HG03108 (cell line): ENCODE measurements around the gene E2F6.
"Not testable (repeated sequence)": the region's sequence is repeated elsewhere in the genome, so short reads cannot be mapped to it uniquely, and the experiment has no call there.

Source experiments
- ATAC-seq: cut with Tn5 transposase; IDR thresholded peaks from one replicate; pipeline ENCODE4 v1.9.1; 2021; ENCODE audit warnings: moderate library complexity; ENCODE audit not compliant: unreplicated experiment

Gene E2F6

DNA sequence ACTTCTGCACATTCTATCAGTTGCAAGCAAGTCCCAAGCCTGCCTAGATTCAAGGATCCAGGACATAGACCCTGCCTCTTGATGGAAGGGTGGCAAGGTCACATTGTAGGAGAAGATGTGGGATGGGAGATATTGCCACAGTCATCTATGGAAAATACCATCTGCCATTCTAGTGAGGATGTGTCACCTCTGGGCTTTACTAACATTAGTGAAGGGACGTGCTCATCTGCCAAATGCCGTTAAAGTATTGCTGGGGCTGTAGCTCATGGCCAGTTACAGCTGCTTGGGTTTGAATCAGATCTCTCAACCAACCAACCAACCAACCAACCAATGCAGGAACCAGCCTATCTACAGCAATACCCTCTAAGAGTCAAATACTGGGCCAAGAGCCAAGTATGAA, 49.0 kb downstream of the E2F6 start:
- ATAC-seq: no peak

DNA sequence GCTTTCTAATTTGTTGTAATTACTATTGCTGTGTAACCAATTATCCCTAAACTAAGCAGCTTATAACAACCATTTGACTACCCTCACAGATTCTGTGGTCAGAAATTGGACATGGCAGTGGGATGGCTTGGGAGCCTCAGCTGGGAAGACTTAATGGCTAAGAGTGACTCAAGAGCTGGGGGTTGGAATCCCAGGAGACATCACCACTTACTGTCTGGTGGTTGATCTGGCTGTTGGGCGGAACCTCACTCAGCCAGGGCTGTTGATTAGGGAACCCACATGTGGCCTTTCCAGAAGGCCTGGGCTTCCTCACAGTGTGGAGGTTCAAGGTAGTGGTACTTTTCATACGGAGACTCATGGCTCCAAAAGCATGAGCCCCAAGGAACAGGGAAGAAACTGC, 49.8 kb downstream of the E2F6 start:
- no peak for ATAC-seq

DNA sequence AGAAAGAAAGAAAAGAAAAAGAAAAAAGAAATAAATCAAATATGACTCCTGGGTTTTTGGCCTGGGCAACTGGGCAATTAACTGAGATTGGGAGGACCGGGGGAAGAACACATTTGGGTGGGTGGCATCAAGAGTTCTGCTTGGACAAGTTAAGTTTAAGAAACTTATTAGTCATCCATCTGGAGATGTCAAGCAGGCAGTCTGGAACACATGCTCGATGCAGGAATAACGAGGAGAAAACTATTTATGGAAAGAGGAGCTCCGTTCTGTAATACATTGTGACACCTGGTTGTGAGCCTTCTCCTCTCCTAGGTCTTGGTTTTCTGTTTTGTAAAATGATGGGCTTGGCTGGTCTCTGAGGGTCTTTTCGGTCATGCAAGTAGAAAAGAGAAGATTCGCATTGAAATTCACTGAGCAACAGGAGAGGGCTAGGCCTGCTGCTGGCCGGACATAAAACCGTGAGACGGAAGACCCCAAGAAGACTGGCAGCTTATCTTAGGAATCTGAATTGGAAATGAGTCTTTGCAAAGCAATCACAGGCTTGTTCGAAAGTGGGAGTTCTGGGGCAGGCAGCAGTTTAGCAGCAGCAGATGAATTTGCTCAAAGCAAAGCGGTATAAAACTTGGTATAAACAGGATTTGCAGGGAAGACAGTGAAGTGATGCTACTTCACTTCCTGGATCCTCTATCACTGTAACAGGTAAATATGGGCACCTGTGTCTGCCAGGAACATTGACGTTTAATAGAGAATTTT, 51.4 kb downstream of the E2F6 start:
- ATAC-seq: no peak

DNA sequence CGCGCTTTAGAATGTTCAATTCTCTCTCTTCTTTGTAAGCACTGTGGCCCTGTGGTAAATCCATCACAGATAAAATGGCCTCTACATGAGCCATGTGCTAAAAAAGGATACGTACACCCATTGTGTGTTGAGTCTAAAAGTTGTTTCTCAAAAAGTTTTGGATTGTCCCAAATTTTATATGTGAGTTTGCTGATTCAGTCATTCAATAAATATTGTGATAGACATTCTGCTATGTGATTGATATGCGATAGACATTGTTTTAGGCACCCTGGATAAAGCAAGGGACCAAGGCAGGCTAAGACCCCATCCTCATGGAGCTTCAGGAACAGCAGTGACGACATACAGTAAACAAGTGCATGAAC, 53.5 kb downstream of the E2F6 start:
- ATAC-seq: no peak

DNA sequence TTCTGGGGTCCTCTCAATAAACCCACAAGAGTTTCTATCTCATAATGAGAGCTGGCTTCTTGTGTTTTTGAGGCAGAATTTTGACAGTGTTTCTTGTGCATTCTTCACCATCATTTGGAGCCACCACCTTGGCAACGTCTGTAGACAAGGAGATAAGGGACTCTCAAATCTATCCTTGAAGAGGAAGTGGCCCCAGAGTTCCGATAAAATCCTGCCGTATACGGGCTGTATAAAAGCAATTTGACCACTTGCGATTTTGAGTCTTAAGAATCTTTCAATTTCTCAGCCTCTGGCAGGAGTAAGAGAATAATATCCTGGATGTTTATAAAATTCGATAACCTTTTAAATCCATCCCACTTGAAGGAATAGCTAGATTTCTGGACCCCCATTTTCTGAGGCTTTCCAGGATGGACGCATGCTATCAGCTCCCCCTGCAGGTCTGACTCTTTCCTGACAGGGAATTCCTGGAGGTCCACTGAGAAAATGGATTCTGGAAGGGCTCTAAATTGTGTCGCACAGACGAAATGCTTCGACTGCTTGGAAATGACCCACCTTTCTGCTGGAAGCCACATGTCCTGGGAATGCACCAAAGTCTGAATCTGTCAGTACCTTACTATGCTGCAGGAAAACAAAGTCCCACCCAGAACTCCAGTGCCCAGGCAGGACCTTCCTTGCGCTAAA, 54.1 kb downstream of the E2F6 start:
- ATAC-seq: no peak

DNA sequence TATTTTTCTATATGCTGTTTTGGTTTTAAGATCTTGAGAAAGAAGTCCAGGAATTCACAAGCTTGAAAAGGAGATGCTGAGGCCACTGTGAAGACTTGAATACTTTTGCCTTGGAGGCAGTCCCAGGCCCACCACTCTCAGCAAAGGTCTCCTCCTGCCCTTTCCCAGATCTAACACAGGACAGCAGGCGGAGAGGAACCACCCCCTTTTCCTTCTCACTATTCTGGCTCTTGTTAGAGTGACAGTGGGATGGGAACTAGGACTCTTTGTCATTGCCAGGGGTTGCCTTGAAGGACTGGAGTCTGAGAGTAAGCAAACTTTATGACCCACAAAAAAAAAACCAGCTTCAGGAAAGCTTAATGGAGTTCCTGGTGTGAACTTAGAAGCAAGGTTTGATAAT, 54.7 kb downstream of the E2F6 start:
- ATAC-seq: no peak

DNA sequence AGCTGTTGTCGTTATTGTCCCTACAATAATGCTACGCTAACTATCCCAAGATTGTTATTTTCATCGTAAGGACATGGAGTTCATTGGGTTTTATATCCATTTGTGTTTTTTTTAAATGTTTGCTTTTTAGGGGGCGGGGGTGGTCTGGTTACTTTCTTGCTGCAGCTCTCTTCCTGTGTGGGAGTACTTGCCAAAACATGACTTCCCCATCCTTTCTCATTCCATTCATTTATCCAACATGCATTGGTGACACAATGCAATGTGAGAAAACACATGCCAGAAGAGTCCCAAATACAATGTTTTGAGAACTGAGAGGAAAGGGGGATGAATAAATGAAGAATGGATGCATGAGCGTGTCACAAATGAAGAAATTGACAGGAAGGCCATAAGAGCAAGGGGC, 55.9 kb downstream of the E2F6 start:
- no peak for ATAC-seq

DNA sequence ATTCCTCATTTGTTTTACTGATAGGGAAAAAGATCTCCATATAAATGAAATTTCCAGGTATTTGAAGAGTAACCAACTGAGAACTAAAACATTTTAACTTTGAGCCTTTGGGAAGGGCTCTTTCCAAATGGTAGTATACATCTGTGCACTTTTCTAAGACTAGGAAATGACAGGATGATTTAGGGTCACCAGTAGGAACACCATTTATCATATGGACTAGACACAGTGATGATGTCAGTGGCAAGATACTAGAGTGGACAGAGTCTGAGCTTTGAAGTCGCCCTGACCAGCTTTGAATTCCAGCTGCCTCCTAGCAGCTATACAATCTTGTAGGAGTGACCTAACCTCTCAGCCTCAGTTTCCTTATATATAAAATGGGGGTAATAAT, 56.4 kb downstream of the E2F6 start:
- no peak for ATAC-seq

DNA sequence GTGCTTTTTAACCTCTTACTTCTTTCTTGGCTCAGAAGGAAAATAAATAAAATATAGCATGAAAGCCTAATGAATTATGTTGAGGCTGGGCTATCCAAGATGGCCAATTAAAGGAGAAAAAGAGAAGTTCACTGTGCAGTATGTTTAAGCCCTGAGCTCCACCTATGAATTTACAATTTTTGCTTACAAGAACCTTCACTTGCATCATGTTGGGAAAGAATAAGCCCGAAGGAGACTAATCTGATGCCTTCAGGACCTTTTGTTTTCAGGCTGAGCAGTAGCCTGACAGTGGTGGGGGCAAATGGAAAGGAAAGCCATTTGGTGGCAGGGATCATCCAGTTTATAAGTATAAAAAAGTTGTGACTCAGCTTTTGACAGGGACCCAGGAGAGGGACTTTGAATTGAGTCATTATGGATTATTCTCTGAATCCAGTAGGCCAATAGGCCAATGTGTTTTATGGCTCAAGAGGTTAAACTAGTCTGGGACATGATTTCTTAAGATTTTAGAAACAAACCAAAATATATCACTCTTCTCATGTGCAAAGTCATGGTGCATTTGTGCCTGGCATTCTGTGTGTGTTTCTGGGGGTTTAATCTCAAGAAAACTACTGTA, 56.9 kb downstream of the E2F6 start:
- ATAC-seq: no peak

DNA sequence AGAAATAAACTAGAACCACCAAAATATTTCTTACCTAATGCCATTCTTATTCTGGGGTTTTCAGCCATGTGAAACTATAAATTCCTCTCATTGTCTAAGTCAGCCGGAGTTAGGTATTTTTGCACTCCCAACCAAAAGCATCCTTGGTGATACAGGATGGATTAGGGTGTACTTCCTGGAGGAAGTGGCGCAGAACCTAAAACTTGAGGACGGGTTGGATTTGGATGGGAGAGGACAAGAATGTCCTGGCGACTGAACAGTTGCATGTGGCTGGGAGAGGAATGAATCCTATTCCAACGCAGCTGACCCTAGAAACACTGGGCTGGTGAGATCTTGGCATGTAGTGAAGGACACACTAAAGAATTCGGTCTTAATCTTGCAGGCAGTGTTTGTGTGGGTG, 58.5 kb downstream of the E2F6 start:
- no peak for ATAC-seq

DNA sequence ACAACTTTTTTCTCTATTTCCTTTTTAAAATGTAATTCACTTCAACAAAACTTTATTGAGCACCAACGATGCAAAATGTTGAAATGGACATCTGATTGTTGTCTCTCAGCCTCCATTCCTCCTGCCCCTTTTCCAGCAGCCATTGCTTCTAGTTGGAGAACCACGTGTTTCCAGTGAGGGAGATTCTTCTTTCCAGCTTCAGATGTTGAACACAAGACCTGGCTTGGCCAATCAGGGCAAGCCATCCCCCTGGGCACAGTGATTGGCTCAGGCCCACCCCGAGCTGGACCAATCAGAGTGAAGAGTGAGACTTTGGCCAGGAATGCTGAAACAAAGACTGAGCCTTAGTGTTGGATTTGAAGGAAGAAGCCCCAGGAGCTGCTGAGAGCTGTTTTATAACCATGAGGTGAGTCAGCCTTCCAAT, 59.0 kb downstream of the E2F6 start:
- ATAC-seq: no peak

DNA sequence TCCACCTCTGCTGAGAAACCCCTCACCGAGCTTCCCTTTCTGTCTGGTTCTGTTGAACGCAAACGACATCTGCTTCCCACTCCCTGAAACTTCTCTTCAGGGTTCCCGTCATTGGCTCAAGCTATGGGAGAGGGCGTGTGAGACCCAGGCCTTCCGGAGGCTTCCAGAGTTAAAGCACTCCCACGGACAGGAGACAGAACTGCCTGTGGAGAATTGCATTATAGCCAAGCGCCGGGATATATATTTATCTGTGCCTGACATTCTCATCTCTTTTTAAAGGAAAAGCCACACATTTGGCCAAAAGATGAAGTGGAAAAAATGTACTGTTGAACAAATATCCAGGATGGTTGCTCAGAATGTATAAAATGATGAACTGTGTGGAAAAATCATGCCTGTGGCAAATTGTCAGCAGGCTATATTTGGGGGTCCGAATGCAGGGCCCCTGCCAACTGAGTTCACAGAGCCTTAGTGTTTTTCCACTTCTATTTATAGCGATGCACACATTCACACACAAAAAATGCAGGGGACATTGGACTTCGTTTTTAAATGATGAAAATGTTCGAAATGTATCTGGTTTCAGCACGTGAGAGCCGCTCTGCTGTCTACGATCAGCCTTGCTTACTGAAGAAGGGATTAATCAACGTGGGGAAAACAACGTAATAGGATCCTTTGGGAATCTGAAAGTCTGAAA, 59.5 kb downstream of the E2F6 start:
- ATAC-seq: no peak

DNA sequence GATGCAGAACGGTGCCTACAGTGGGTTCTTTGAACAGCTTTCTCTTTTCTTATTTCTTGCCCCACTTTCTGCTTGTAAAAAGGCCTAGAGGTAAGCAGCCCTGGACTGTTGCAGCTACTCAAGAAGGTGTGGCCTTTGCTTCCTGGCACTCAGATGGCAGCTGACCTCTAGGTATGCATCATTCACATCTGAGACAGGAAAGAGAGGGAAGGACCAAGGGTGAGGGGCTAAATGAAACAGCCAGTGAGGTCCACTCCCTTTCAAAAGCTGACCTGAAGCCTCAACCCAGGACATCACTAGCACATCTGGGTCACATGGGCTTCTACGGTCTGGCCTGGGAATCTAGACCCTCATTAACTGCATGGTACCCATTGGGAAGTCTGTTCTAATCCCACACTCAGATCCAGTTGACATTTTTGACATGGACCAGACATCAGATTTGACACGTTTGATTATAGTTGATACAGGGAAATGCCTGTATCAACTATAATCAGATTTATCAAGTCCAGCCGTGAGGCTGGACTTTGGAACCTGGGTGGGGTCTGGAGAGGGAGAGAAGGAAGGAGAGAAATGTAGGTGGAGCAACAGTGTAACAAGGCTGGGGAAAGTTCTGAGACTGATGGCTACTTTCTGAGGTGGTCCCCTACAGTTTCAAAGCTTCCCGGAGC, 60.2 kb downstream of the E2F6 start:
- no peak for ATAC-seq

DNA sequence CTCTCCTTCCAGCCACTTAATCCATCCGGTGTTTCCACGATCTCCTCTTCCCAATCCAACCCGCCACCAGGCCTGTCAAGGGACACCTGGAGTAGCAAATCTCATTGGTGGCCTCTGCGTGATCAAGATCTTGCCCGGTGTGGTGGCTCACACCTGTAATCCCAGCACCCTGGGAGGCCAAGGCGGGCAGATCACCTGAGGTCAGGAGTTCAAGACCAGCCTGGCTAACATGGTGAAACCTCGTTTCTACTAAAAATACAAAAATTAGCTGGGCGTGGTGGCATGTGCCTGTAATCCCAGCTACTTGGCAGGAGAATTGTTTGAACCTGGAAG, 60.9 kb downstream of the E2F6 start:
- not testable (repeated sequence) for ATAC-seq

DNA sequence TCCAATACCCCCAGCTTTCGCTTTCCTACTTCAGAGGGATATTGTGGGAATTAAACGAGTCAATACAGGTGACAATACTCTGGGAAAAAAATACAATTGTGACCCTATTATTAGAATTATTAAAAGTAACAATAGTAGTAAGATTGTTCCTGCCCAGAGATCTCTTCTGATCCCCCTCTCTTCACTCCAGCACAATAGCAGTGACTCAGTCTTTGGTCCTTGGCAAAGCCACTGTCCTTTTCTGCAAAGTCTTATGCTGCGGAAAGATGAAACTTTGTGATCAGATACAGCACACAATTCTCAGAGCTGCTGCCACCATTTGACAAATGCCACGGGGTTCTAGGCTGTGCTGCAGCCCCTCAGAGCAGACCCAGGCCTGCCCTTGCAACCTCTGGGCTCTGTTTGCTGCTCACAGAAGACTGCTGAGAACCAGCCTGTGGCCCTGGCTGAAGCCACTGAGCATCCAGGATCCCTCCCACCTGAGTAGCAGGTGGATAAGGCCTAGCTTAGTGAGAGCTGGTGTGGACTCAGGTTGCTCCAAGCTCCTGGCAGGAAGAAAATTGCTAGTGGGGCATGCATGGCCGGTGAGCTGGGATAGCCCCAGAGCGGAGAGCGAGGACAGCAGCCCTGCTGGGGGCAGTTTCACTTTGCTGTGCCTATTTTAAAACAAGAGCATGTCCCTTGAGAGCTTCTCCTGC, 61.4 kb downstream of the E2F6 start:
- no peak for ATAC-seq

DNA sequence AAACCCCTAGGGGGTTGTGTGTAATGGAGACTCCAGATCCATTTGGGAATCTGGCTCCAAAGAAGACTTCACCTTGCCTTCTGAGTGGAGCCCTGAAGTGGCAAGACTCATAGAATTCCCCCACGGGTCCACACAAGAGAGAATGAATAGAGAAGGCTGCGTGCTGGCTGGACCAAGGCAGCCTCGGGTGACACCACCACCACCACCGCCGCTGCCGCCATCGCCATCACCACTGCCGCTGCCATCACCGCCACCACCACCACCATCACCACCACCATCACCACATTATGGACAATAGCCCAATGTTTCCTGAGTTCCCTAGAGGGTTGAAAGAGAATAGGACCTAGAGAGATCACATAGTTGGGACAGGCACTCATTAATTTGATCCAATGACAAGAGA, 63.5 kb downstream of the E2F6 start:
- no peak for ATAC-seq

DNA sequence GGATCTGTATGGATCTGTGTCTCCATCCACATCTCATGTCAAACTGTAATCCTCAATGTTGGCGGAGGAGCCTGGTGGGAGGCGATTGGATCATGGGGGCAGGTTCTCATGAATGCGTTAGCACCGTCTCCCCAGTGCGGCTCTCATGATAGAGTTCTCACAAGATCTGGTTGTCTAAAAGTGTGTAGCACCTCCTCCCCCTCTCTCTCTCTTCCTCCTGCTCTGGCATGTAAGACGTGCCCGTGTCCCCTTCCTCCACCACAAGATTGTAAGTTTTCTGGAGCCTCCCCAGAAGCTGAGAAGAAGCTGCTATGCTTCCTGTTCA, 66.6 kb downstream of the E2F6 start:
- ATAC-seq: no peak

DNA sequence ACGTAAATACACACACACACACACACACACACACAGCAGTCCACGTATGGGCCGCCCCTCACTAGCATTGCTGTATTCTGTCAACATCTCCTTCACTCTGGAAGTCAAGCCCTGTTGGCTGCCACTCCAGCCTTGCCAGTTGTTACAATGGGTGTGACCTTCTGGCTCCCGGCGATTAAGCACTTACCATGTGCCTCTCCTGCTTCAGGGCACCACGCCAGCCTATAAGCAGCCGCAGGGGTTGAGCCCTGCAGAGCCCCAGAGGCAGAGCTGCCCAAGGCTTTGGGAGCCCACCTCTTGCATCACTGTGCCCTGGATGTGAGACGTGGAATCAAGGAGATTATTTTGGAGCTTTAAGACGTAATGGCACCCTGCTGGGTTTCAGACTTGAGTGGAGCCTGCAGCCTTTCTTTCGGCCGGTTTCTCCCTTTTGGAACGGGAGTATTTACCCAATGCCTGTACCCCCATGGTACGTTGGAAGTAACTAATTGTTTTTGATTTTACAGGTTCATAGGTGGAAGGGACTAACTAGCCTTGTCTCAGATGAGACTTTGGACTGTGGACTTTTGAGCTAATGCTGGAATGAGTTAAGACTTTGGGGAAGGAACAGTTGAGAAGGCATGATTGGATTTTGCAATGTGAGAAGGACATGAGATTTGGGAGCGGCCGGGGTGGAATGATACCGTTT, 67.1 kb downstream of the E2F6 start:
- no peak for ATAC-seq

DNA sequence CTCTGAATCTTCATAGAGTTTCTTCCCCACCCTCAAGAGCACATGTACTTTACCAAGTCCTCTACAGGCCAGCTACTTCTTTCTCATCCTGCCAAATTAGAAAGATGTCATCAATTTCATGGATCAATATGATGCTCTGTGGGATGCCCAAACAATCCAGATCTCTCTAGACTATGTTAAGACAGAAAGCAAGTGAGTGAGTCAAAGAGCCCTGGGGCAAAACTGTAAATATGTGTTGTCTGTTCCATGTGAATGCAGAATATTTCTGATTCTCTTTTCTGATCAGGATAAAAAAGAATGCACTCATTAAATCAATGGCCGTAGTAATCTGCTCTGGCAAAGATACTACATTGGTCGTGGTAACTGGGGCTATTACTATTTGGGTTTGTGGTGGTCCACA, 68.4 kb downstream of the E2F6 start:
- no peak for ATAC-seq
